ENCODE data around the gene NDUFA12.

The NDUFA12 gene

DNA sequence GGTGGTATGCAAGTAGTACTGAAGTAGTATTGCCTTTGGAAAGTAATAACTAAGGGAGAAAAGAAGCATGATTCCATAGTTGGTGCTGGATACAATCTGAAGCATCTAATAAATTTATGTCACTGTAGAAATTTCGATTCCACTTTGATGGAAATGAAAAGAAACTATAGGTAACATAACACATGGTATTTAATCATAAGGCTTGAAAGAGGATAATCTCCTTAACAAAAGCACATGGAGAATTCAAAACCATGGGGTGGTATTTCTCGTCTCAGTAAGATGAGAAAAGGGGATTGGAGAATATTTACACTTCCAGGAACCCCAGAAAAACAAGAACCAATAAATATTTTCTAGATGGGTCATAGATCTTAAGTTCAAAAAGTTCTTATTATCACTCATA is 72.7 kb downstream of the NDUFA12 start:
- no peak for DNase-seq

- DNase-seq = no peak
These were observed 73.3 kb downstream of the NDUFA12 start for GRCh38 chr12:94930216-94930654.

DNA sequence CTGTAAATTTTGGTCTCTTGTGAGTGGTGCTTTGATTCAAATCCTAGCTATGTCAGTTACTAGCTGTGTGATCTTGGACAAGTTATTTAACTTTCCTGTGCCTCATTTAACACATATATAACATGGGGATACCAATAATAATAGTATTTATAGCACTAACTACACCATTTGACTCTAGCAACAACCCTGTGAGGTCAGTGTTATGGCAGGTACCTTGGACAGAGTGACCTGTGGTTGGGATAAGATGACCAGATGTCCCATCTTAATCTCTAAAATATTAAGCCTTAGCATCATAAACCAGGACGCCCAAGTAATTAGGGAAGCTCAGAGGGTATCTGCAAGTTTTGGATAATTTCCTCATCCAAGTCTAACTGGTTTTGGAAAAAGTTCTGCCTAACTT is 73.7 kb downstream of the NDUFA12 start:
- no peak for DNase-seq

DNA sequence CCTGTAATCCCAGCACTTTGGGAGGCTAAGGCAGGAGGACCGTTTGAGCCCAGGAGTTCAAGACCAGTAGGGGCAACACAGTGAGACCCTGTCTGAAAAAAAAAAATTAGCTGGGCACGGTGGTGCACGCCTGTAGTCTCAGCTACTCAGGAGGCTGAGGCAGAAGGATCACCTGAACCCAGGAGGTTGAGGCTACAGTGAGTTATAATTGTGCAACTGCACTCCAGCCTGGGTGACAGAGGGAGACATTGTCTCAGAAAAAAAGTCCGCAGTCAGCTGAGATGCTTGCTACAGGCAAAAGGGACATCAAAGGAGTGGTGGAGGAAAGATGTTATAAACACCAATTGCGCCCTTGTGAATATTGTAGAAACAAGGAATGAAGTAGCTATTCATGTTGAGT is 77.8 kb downstream of the NDUFA12 start:
- no peak for DNase-seq

DNA sequence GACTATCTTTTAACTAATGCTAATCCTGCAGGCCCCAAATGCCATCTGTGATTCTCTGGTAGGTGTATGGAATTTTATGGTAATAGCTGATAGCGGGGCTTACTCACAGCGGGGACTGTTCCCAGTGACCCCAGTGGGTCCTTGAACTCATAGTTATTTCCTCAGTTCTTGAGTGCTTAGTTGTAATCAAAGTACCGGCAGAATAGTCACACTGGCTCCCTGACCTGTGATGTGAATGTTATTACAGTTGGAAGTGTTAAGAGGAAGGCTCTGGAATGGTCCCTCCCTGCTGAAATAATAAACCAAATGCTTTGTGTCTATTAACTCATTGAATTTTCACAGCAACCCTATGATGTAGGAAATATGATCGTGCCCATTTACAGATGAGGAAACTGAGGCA is 78.3 kb downstream of the NDUFA12 start:
- DNase-seq = no peak

DNA sequence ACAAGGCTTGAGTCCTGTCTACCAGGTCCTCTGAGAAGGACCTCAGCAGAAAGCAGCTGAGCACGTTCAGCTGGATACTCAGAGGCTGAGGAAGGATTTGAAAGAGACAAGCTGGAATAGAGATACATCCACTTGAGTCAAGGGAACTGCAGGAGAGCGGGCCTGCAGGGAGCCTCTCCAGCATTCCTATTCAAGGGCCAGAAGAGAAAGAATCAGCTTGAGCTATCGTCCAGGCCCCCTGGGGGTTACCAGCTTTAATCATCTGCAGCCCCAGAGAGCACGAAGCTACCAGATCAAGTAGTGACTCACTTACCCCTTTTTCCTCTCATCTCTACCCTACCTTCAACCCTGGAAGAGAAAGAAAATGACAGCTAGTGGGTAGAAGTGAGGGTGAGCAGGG is 80.9 kb downstream of the NDUFA12 start:
- no peak for DNase-seq
